H1 (cell line): Measurements from ENCODE around the gene GNG10. TPM values are rescaled to one million over a fixed set of nuclear protein-coding genes. Genes with fewer than 3 reads are reported as not detected.

Experiments
- CHD7 ChIP-seq: fragments of 300-600 bp; sonication (generic); IDR thresholded peaks from 2 replicates; pipeline ENCODE4 v1.7.1; 2012; ENCODE audit warnings: low read length, moderate library complexity, mild to moderate bottlenecking, inconsistent platforms; ENCODE audit not compliant: insufficient replicate concordance
- SP4 ChIP-seq: IDR thresholded peaks from 2 replicates; pipeline ENCODE4 v1.6.1; 2012; ENCODE audit warnings: low read length, inconsistent platforms
- polyA plus RNA-seq, 7 experiments: library from polyadenylated mRNA; depleted of rRNA in 3 of 7; stranded (reverse) in 5 of 7; unstranded in 2 of 7; fragments of >200 nt in 5 of 7; fragments of 200-250 nt in 2 of 7; gene quantifications; 1 replicate in 5 of 7; 2 replicates in 1 of 7; 4 replicates in 1 of 7; pipeline versions ENCODE4 v1.2.1 to v1.2.3, GENCODE V29; 2011 to 2013; ENCODE audit warnings: missing spikeins in 2 of 7, mixed read lengths in 2 of 7
- total RNA-seq: library from RNA; stranded (reverse); fragmentation: NEBNext Ultra II Directional; extraction: Animal tissue kit (Norgen Biotek cat#: 25700); gene quantifications from 2 replicates; pipeline ENCODE4 v1.2.1, GENCODE V29; 2021

Gene GNG10
- total and polyA plus RNA-seq, 2 of the 8 experiments (the other 6 are each of a cell fraction or from before 2014, with no cell fraction given), result 24.7 to 28.5 TPM

- no peak for TF ChIP-seq CHD7
- no peak for TF ChIP-seq SP4
- TF ChIP-seq, all 59 proteins: peak for 0
Observed at GRCh38 chr9:111715471-111715870, 54.1 kb downstream of the GNG10 start (continued).
